MCF 10A (cell line): ENCODE results near the gene ZDHHC4. TPM values are rescaled to one million over a fixed set of nuclear protein-coding genes. Genes with fewer than 3 reads are reported as not detected.

Experiments used
- BruUV-seq: library from RNA; stranded (reverse); fragments of 400-500 nt; replicated peaks from 2 replicates; lab custom pipeline; 2021; lab: Mats Ljungman, UMichigan
- CTCF ChIA-PET: fragments of 300-600 bp; sonication (Branson Sonifier 250); formaldehyde crosslinking; extraction: SDS; loops from one replicate; lab custom pipeline; 2021; ENCODE audit warnings: antibody characterized with exemption, inconsistent platforms; lab: Yijun Ruan, JAX
- POLR2A ChIA-PET: fragments of 300-600, 350-650 bp; sonication (Branson Sonifier 250); formaldehyde crosslinking; extraction: SDS; loops from one replicate; lab custom pipeline; 2020; ENCODE audit warnings: antibody characterized with exemption, inconsistent platforms; lab: Yijun Ruan, JAX
- DNase-seq: peaks from one replicate; pipeline ENCODE4 v3.0.0-alpha.2; 2018; ENCODE audit not compliant: unreplicated experiment
- H3K27ac Mint-ChIP-seq: one replicate; pipeline ENCODE4 v1.8.0; 2022; ENCODE audit warnings: mild to moderate bottlenecking, low read depth, mixed read lengths; ENCODE audit not compliant: unreplicated experiment
- H3K27me3 Mint-ChIP-seq: one replicate; pipeline ENCODE4 v1.8.0; 2022; ENCODE audit warnings: mixed read lengths; ENCODE audit not compliant: insufficient read depth, unreplicated experiment
- H3K36me3 Mint-ChIP-seq: one replicate; pipeline ENCODE4 v1.8.0; 2022; ENCODE audit warnings: mild to moderate bottlenecking, moderate library complexity, mixed read lengths; ENCODE audit not compliant: insufficient read depth, unreplicated experiment
- H3K4me1 Mint-ChIP-seq: one replicate; pipeline ENCODE4 v1.8.0; 2022; ENCODE audit warnings: mixed read lengths; ENCODE audit not compliant: insufficient read depth, unreplicated experiment
- H3K4me3 Mint-ChIP-seq: one replicate; pipeline ENCODE4 v1.8.0; 2022; ENCODE audit warnings: mild to moderate bottlenecking, moderate library complexity, mixed read lengths; ENCODE audit not compliant: unreplicated experiment
- H3K9me3 Mint-ChIP-seq: one replicate; pipeline ENCODE4 v1.8.0; 2022; ENCODE audit warnings: mixed read lengths; ENCODE audit not compliant: unreplicated experiment
- intact Hi-C: fragments of 100-400 bp; cut with micrococcal nuclease; formaldehyde crosslinking; loops from 2 replicates; pipeline ENCODE4 v1.14.1; 2022
- total RNA-seq: library from RNA; stranded (reverse); gene quantifications from 2 replicates; pipeline ENCODE4 v1.2.3, GENCODE V29; 2022
- TF ChIP-seq, protein P1 (sequence below): fragments of 200-600 bp; IDR thresholded peaks from one replicate; pipeline ENCODE4 v1.8.0; 2022; ENCODE audit warnings: antibody characterized with exemption, mild to moderate bottlenecking; ENCODE audit not compliant: unreplicated experiment

Gene ZDHHC4
- total RNA-seq, 1 experiment from 2014 or later, result 45.6 TPM

DNA sequence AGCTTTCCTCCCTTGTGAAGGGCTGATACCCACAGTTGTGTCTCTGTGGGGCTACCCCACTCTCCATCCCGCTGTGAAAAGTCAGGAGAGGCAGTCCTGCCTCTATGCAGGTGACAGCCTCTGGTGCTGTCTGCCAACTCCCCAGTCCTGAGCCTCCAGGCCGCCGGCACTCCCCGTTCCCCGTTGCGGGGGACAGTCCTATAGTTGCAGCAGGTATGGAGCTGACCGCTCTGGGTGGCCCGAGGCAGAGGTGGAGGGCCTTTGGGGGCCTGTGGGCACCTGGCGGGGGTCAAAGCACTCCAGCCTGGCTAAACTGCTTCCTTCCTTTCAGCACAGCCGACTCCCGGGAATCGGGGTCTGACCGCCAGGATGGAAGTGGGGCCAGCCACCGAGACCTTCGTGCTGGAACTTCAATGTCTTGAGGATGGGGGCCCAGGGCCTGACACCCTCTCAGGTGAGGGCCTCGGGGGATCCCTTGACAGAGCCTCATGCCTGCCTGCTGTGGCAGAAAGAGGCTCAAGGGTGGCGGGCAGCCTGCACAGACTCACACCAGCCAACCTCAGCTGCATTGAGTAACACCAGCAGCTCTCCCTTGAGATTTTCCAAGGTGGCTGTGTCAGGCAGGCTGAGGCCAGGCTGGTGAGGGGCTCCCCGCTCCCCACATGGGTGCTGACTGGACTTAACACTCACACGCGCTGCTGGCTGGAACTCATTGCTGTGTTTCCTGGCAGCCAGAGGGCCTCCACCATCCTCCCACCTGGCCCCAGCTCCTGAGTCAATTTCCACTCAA is 39.8 kb downstream of the ZDHHC4 start:
- Mint-ChIP-seq H3K4me3 (no peak overlapping the region), H3K4me1 (no peaks in the 10 kb centered on the region), H3K27ac (no peak overlapping the region), H3K27me3 (peaks cover 53% of the 10 kb centered on the region), H3K36me3 (no peaks in the 10 kb centered on the region), H3K9me3 (no peaks in the 10 kb centered on the region)
- TF ChIP-seq, protein P1, sequence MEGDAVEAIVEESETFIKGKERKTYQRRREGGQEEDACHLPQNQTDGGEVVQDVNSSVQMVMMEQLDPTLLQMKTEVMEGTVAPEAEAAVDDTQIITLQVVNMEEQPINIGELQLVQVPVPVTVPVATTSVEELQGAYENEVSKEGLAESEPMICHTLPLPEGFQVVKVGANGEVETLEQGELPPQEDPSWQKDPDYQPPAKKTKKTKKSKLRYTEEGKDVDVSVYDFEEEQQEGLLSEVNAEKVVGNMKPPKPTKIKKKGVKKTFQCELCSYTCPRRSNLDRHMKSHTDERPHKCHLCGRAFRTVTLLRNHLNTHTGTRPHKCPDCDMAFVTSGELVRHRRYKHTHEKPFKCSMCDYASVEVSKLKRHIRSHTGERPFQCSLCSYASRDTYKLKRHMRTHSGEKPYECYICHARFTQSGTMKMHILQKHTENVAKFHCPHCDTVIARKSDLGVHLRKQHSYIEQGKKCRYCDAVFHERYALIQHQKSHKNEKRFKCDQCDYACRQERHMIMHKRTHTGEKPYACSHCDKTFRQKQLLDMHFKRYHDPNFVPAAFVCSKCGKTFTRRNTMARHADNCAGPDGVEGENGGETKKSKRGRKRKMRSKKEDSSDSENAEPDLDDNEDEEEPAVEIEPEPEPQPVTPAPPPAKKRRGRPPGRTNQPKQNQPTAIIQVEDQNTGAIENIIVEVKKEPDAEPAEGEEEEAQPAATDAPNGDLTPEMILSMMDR, result no peak
- no TSS peak for BruUV-seq
- CTCF ChIA-PET, result interaction anchor here (0.7 kb wide), 2 partner anchors 27 to 32 kb away, joined by 3 read pairs; partner anchors contain the start of gene INTS15
- no peak for DNase-seq
- intact Hi-C loops, result no loop called here
- POLR2A ChIA-PET, result no interaction called here

DNA sequence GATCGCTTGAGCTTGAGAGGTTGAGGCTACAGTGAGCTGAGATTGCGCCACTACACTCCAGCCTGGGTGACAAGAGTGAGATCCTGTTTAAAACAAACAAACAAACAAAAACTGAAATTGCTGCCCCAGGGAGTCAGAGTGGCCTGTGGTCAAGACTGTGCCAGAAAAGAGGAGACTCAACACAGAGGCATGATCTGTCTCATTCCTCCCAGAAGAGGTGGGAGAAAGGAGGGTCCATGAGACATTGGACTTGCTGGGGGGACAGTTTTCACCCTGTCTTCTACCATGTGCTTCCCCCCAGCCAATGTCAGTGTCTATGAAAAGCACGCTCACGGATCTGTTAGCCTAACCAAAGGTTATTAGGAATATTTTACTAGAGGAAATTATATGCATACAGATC is 41.4 kb downstream of the ZDHHC4 start:
- Mint-ChIP-seq H3K27ac (no peak overlapping the region), H3K36me3 (no peaks in the 10 kb centered on the region)
- POLR2A ChIA-PET, result no interaction called here

DNA sequence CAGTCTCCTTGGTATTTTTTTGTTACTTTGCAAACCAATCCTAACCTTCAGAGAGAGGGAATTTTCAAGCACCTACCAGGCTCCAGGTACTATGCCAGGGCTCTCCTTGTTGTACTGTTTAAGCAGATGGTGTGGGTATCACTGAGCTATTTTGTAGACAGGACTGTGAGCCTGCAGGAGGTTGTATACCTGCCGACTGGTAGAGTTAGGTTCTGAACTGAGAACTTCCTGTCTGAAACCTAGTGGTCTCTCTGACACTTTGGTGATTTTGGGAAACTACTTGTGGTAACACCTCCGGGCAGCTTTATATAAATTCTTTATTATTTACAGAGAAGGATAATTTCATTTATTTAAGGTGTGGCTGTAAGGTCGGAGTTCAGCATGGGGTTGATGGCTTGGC is 42.7 kb downstream of the ZDHHC4 start:
- no peaks in the 10 kb centered on the region for H3K9me3 Mint-ChIP-seq
- no peak for DNase-seq
- TF ChIP-seq, protein P1, result no peak
- no peak overlapping the region for H3K4me3 Mint-ChIP-seq
- no peaks in the 10 kb centered on the region for H3K4me1 Mint-ChIP-seq
- no TSS peak for BruUV-seq
- H3K36me3 Mint-ChIP-seq, result no peaks in the 10 kb centered on the region
- ChIA-PET POLR2A (no interaction called here), CTCF (no interaction called here)
- H3K27ac Mint-ChIP-seq, result no peak overlapping the region
- intact Hi-C loops, result no loop called here
- H3K27me3 Mint-ChIP-seq, result peaks cover 41% of the 10 kb centered on the region

More for the DNA sequence above, 41.4 kb downstream of the ZDHHC4 start:
- peaks cover 41% of the 10 kb centered on the region for H3K27me3 Mint-ChIP-seq
- BruUV-seq, result no TSS peak
- CTCF ChIA-PET, result no interaction called here
- intact Hi-C loops, result no loop called here
- TF ChIP-seq, protein P1, result no peak
- DNase-seq, result no peak
- H3K4me3 Mint-ChIP-seq, result no peak overlapping the region
- H3K4me1 Mint-ChIP-seq, result no peaks in the 10 kb centered on the region
- H3K9me3 Mint-ChIP-seq, result no peaks in the 10 kb centered on the region

DNA sequence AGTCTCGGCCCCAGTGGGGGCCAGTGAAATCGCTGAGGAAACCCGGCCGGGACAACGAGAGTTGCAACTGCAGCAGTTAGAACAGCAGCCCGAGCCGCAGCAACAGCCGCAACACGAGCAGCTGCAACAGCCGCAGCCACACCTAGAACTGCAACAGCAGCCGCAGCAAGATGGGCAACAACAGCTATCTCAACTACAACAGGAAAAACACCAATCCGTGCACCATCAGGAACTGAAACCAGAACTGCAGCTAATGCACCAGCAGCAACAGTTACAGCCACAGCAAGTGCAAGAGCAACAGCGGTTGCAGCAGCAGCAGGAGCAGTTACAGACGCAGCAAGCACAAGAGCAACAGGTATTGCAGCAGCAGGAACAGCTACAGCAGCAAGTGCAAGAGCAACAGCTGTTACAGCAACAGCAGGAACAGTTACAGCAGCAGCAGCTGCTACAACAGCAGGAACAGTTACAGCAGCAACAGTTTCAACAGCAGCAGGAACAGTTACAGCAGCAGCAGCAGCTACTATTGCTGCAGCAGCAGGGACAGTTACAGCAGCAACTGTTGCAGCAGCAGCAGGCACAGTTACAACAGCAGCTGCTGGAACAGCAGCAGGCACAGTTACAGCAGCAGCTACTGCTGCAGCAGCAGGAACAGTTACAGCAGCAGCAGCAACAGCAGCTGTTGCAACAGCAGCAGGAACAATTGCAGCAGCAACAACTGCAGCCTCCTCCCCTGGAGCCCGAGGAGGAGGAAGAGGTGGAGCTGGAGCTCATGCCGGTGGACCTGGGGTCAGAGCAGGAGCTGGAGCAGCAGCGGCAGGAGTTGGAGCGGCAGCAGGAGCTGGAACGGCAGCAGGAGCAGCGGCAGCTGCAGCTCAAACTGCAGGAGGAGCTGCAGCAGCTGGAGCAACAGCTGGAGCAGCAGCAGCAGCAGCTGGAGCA is 44.2 kb downstream of the ZDHHC4 start:
- intact Hi-C loops, result no loop called here
- POLR2A ChIA-PET, result interaction anchor here (0.6 kb wide), 1 partner anchor 460 kb away, joined by 3 read pairs; no protein-coding TSS in a partner anchor

More for the DNA sequence above, 44.2 kb downstream of the ZDHHC4 start:
- H3K27ac Mint-ChIP-seq, result no peak overlapping the region
- BruUV-seq, result no TSS peak
- DNase-seq, result no peak
- TF ChIP-seq, protein P1, result no peak
- H3K9me3 Mint-ChIP-seq, result no peaks in the 10 kb centered on the region
- CTCF ChIA-PET, result interaction anchor here (0.9 kb wide), 1 partner anchor 31 kb away, joined by 3 read pairs; the partner anchor contains the start of gene INTS15
- peaks cover 38% of the 10 kb centered on the region for H3K27me3 Mint-ChIP-seq
- no peaks in the 10 kb centered on the region for H3K4me1 Mint-ChIP-seq
- no peaks in the 10 kb centered on the region for H3K36me3 Mint-ChIP-seq
- no peak overlapping the region for H3K4me3 Mint-ChIP-seq
